NB4 (cell line): ENCODE data around the gene BCAN.
A peak's percentile ranks its signal among the peaks of the same experiment; 100 is the strongest.

Experiments
- DNase-seq: peaks from one replicate; pipeline ENCODE4 v3.0.0; 2010; ENCODE audit warnings: low read depth
- H3K4me3 ChIP-seq: one replicate; pipeline ENCODE4 v1.5.1; 2011; ENCODE audit warnings: mild to moderate bottlenecking, low read depth, low read length, moderate library complexity
- MAX ChIP-seq: IDR thresholded peaks from 2 replicates; pipeline ENCODE4 v1.6.1; 2011; ENCODE audit warnings: low read depth, low read length
- MYC ChIP-seq: IDR thresholded peaks from 2 replicates; pipeline ENCODE4 v1.6.1; 2011; ENCODE audit warnings: low read depth, low read length
- POLR2A ChIP-seq: IDR thresholded peaks from 2 replicates; pipeline ENCODE4 v1.6.1; 2011; ENCODE audit warnings: mild to moderate bottlenecking; ENCODE audit not compliant: insufficient read length; ENCODE audit errors: extremely low read depth
- TF ChIP-seq, protein P1 (sequence below): IDR thresholded peaks from one replicate; pipeline ENCODE4 v1.5.1; 2012; ENCODE audit warnings: low read depth, low read length

The BCAN gene

DNA sequence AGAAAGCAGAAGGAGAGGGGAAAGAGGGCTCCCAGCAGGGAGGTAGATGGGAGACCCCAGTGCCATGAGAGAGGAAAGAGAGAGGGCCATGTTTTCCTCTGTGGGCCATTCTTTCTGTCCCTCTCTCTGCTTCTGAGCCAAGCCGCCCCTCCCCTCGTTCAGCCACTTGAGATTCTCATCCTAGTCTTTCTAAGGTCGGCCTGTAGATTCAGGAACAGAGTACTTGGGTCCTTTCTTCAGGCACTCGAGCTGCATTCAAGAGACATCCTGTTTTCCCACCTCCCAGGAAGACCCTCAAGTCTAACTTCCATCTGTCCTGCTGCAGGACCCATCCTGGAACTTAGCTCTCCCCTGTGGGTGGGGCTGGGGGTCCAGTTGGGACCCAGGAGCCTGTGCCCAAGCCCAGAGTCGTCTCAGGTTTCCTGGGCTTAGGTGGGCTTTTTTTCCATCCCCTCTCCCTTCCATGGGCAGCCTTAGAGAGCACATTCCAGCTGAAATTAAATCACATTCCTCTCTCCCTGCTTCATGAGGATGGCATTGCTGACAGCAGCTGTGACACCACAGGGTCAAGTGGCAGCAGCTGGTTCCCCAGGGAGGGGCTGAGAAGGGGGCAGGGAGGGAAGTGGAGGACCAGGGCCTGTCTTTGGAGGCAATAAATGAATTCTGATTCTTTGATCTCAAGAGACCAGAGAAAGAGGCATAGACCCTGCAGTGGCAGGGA is 22.3 kb downstream of the BCAN start:
- TF ChIP-seq MAX, result no peak
- no peak for TF ChIP-seq POLR2A
- TF ChIP-seq MYC, result no peak
- TF ChIP-seq, protein P1, sequence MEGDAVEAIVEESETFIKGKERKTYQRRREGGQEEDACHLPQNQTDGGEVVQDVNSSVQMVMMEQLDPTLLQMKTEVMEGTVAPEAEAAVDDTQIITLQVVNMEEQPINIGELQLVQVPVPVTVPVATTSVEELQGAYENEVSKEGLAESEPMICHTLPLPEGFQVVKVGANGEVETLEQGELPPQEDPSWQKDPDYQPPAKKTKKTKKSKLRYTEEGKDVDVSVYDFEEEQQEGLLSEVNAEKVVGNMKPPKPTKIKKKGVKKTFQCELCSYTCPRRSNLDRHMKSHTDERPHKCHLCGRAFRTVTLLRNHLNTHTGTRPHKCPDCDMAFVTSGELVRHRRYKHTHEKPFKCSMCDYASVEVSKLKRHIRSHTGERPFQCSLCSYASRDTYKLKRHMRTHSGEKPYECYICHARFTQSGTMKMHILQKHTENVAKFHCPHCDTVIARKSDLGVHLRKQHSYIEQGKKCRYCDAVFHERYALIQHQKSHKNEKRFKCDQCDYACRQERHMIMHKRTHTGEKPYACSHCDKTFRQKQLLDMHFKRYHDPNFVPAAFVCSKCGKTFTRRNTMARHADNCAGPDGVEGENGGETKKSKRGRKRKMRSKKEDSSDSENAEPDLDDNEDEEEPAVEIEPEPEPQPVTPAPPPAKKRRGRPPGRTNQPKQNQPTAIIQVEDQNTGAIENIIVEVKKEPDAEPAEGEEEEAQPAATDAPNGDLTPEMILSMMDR, result no peak
- DNase-seq, result no peak
- H3K4me3 ChIP-seq, result no peak overlapping the region

DNA sequence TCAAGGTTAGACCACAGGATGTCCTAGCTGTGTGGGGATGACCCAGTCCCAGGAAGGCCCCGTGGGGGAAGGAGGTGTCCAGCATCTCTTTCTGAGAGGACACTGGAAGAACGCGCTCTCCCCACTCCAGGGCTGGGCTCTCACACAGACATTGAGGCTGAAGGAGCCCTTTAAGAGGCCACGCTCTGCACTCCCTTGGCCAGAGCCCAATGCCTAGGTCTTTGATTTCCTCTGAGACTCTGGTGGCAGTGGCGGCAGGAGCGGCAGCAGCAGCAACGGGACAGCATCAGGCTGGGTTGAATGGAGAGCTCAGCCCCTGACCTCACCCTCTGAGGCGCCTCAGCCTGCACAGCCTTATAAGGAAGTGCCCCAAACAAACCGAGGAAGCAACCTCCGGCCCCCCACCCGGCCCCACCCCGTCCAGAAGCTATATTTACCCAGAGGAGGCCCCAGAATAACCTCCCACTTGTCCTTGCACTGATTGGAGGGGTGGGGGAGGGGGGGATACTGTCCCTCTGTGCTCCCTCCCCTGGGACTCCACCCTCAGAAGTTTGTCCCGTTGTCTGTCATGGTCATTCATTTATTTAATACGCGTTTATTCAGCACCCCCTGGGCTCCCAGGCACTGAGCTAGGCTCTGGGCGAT is 23.0 kb downstream of the BCAN start:
- no peak for TF ChIP-seq MAX
- TF ChIP-seq, protein P1, result no peak
- no peak overlapping the region for H3K4me3 ChIP-seq
- peak; percentile 54 for DNase-seq

DNA sequence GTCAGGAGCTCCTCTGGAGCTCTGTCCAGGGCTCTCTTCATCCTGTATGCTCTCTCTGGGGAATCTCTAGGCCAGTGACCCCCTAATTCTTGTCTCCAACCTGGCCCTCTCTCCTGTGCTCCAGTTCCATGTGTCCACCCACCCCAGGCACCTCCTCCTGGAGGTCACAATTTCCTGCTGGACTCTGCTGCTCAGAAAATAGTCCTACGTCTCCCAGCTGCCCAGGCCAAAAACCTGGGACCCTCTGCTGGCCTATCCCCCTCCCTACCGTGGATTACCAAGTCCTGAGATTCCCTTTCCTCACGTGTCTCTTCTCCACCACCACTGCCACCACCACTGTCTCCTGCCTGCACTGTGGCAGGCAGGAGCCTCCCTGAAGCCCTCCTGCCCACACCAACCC is 23.6 kb downstream of the BCAN start:
- DNase-seq, result no peak
- no peak overlapping the region for H3K4me3 ChIP-seq
- no peak for TF ChIP-seq MAX
- no peak for TF ChIP-seq POLR2A
- TF ChIP-seq, protein P1, result no peak
- no peak for TF ChIP-seq MYC

DNA sequence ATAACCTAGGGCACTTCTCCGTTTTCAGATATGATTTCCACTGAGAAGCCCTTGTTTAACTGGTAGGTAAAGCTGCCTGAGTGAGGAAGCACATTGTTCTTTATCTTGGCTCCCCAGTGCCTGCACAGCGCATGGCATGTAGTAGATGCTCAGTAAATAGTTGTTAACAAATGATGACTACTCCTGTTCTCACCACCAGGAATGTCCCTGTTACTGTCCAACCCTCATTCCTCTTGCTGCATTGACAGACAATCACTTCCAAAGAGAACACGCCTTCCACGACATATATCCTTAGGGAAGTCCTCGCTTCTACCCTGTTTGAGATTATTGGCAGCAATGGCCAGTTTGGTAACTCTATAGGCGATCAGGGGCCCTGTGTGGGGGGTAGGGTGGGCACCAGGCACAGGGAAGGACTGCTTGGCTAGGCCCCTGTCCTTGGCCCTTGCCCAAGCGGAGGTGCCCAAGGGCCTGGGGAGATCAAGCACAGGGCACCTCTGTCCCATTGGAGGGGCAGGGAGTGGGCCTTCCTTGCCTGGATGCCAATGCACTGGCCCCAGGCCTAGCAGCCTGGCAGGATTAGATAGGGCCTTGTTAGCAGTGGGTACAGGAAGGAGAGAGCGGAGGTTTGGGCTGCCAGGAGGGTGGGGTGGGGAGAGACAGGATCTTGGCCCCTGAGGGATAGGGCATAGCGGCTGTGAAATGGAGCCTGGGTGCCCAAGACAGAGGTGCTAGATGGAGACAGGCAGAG is 25.1 kb downstream of the BCAN start:
- TF ChIP-seq POLR2A, result no peak
- TF ChIP-seq, protein P1, result no peak
- no peak for TF ChIP-seq MYC
- no peak for TF ChIP-seq MAX
- DNase-seq, result no peak
- H3K4me3 ChIP-seq, result no peak overlapping the region

- TF ChIP-seq MYC (no peak), POLR2A (no peak)
- DNase-seq, result no peak
Measured at GRCh38 chr1:156667610-156667967, 25.7 kb downstream of the BCAN start.

GRCh38 chr1:156667968-156668709 is 26.2 kb downstream of the BCAN start:
- no peak overlapping the region for H3K4me3 ChIP-seq
- DNase-seq, result no peak
- no peak for TF ChIP-seq MAX
- TF ChIP-seq, protein P1, result no peak
- TF ChIP-seq POLR2A, result no peak

More at GRCh38 chr1:156667610-156667967, 25.7 kb downstream of the BCAN start:
- H3K4me3 ChIP-seq, result no peak overlapping the region
